ENCODE data around the gene TBC1D9B.
A peak's percentile ranks its signal among the peaks of the same experiment; 100 is the strongest.

TBC1D9B gene

GRCh38 chr5:179820483-179821297, 87.0 kb downstream of the TBC1D9B start, which contains the start of gene SQSTM1:
SQSTM1 (plus strand) TSS chr5:179820905; CDS start chr5:179820937, 32 bp downstream.
- ATAC-seq: peak; percentile 55

DNA sequence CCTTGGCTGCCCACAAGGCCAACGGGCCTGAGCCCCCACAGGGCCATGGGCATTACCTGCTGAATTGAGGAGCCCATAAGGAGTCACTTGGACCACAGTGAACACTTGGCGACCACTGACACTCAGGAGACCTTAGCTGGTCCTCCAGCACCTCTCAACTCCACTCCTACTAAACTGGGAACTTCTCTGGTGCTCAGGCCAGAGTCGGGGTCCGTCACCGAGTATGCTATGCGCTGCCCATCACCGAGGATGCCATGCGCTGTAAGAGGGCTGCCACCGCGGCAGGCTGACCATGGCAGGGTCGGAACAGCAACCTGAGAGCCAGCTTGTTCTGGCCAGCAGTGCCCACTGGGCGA, 87.6 kb downstream of the TBC1D9B start:
- ATAC-seq (no peak), DNase-seq (peak; percentile 33)

More at GRCh38 chr5:179820483-179821297, 87.0 kb downstream of the TBC1D9B start, which contains the start of gene SQSTM1:
- DNase-seq: peak; percentile 88

DNA sequence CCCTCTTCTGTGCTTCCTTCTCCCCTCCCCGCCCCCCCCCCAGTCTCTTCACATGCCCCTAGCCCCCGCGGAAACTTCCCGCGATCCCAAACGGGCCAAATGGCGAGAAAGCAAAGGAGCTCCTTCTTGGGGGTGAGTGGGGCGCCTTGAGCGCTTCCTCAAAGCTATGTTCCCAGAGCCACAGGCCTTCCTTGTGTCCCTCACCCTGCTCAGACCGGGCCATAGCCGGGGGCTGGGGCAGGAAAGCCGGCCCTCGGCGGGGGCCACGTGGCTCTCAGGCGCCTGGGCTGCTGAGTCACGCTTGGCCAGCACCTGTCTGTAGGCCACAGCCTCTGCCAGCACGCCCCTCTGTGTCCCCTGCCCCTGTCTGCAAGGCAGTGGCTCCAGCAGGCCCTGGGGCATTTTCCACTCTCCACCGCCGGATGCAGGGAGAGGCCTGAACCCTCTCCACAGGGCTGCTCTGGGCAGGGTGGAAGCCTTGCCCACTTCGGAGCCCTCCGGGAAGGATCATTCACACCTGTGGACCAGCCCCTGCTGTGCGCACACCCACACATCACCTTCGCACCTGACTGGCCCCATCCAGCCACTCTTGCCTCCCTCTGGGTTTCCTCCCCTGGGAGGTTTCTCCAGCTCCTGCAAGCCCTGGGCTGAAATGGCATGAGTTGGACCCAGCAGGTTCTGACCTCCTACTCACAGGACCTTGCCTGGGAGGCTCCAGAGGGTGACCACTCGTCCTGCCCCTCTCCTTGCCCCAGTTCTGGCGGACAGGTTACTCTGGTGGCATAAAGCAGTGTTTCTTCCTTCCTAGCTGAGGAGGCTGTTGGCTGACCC, 88.2 kb downstream of the TBC1D9B start:
- DNase-seq: peak; percentile 60
- peak; percentile 12 for ATAC-seq

DNA sequence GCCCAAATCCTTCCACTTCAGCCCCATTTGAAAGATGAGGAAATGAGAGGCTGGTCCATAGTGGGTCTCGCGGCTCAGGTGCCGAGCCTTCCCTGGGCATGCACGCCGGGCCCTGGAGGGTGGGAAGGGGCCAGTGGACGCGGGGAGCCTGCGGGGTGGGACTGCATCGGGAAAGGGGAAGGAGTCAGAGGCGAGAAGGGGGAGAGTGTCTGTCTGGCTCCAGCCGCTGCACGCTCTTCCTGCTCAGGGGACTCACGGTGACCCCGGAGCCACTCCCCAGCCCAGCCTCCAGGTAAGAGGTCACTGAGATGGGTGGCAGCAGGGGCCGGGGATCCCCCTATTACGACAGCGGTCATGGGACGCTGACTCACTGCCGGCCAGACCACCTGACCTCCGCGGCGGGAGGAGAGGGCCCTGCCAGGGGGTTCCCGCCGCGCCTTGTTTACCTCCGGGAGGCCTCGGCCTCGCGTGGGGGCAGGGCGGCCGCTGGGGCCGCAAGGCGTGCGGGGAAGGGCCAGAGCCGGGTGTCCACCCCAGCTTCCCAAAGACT, 88.9 kb downstream of the TBC1D9B start:
- ATAC-seq: peak; percentile 70
- DNase-seq: peak; percentile 93

DNA sequence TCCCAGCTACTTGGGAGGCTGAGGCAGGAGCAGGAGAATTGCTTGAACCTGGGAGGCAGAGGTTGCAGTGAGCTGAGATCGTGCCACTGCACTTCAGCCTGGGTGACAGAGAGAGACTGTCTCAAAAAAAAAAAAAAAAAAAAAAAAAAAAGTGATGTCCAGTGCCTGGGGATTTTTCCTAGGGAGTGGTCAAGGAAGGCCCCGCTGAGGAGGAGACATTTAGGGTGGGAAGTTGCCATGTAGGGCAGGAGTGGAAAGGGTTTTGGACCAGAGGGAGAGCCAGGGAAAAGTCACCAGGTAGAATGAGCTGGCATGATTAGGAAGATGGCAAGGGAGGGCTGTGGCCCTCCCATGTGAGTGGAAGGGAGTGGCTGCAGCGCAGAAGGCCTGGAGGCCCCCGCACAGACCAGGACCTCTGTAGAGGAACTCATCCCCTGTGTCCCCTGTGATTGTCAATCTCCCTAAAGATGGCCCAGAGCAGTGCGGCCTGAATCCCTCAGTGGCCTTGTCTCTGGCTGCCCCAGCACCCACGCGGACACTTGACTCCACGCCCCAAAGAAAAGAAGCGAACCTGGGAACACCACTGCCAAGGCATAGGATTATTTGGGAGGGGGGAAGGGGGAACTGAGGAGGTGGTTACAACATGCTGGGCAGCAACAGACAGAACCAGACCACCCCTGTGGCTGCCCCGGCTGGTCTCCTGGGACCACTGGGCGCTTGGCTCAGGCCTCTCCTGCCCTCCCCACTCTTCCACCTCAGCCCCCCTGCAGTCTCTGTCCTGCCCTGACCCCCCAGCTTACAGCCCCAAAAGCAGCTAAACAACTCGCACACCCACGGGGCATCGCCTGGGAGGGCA, 89.6 kb downstream of the TBC1D9B start:
- DNase-seq (no peak), ATAC-seq (no peak)

- ATAC-seq (no peak), DNase-seq (no peak)
These were observed 90.2 kb downstream of the TBC1D9B start for GRCh38 chr5:179817470-179817840.

GRCh38 chr5:179816796-179817469, 90.8 kb downstream of the TBC1D9B start:
- no peak for ATAC-seq
- peak; percentile 36 for DNase-seq

DNA sequence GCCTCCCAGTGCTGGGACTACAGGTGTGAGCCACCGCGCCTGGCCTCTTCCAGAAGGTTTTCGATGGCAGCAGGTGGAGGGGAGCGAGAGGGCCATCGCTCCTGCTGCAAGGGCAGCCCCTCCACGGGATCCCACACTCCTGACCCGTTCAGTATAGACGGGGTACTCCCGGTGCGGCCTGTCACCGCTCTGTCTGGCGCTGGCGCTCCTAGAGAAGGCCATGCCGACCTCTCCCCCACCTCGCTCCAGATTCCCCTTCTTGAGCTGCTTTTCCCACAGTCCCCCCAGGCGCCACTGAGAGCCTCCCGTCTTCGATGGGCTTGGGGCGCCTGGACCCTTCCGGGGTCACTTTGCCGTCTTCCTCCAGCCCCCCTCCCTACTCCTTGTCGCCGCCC, 91.3 kb downstream of the TBC1D9B start:
- DNase-seq (no peak), ATAC-seq (no peak)

- no peak for ATAC-seq
- DNase-seq: no peak
These were observed 92.0 kb downstream of the TBC1D9B start for GRCh38 chr5:179815491-179816249.

DNA sequence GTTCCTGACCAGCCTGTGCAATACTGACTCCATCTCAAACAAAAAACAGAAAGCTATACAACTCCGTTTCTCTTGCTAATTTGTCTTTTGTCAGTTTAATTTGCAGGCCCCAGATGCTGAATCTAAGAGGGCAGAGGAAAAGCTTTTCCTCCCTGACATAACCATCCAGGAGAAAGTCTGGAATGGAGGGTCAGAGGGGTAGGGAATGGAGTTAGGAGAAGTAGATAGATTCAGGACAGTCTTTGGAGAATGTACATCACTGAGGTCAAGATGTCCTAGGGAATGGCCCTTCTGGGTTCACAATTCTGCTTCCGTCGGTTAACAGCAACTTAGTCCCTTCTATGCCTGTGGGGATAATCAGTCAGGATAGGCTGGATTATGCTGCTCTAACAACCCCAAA, 93.6 kb downstream of the TBC1D9B start:
- ATAC-seq (no peak), DNase-seq (no peak)

DNA sequence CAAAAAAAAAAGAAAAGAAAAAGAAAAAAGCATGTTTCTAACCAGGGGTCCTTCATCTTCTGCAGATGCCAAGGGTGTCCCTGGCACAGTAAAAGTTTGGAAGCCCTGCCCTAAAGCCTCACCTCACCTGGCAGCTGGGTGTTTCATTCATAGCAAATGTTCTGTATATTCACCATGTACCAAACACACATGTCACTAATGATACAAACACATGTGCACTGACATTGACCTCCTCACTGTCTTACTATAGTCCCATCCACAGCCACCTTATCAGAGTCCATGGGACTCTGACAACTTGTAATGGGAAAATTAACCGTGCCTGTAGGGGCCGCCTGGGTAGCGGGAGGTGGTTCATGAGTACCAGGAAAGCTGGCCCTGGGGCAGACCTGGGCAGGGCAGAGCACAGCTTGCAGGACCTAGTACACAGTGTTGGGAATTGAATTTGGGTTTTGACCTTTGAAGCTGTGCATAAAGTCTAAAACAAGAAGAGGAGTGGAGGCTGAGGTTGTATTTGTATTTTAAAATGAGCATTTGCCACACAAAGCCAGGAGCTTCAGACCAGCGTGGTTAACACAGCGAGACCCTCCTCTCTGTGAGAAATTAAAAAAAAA, 94.6 kb downstream of the TBC1D9B start:
- DNase-seq (no peak), ATAC-seq (no peak)

- no peak for DNase-seq
- no peak for ATAC-seq
These were observed 95.4 kb downstream of the TBC1D9B start for GRCh38 chr5:179812135-179812825.
